HL-60 (cell line): Measurements from ENCODE around the gene GCK.

Source experiments
- POLR2AphosphoS5 ChIP-seq: IDR thresholded peaks from 2 replicates; pipeline ENCODE4 v1.6.1; 2012; ENCODE audit warnings: low read depth
- TF ChIP-seq, protein P1 (sequence below): IDR thresholded peaks from one replicate; pipeline ENCODE4 v1.5.1; 2011; ENCODE audit warnings: low read length, control low read depth, inconsistent platforms; ENCODE audit not compliant: insufficient read depth
- TF ChIP-seq, protein P2 (sequence below): IDR thresholded peaks from 2 replicates; pipeline ENCODE4 v1.6.1; 2012; ENCODE audit warnings: low read depth; ENCODE audit not compliant: insufficient replicate concordance

DNA sequence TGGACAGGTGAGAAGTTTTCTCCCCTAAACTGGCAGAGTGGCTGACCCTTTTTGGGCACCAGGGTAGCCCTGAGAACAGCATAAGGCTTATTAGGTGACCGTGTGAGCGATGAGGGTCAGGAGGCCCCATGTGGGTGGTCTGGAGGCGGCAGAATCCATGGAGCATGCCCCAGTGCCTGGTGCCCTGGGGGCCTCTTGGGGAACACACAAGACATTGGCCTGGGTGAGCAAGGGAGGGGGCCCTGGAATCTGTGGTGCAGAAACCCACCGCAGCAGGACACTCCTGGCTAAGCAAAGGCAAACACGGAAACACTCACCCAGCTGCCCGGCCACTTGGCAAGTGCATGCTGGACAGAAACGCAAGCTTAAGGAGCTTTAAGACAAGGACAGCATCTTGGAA, 41.0 kb upstream of the GCK start:
- TF ChIP-seq, protein P1, sequence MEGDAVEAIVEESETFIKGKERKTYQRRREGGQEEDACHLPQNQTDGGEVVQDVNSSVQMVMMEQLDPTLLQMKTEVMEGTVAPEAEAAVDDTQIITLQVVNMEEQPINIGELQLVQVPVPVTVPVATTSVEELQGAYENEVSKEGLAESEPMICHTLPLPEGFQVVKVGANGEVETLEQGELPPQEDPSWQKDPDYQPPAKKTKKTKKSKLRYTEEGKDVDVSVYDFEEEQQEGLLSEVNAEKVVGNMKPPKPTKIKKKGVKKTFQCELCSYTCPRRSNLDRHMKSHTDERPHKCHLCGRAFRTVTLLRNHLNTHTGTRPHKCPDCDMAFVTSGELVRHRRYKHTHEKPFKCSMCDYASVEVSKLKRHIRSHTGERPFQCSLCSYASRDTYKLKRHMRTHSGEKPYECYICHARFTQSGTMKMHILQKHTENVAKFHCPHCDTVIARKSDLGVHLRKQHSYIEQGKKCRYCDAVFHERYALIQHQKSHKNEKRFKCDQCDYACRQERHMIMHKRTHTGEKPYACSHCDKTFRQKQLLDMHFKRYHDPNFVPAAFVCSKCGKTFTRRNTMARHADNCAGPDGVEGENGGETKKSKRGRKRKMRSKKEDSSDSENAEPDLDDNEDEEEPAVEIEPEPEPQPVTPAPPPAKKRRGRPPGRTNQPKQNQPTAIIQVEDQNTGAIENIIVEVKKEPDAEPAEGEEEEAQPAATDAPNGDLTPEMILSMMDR, result no peak
- TF ChIP-seq, protein P2, sequence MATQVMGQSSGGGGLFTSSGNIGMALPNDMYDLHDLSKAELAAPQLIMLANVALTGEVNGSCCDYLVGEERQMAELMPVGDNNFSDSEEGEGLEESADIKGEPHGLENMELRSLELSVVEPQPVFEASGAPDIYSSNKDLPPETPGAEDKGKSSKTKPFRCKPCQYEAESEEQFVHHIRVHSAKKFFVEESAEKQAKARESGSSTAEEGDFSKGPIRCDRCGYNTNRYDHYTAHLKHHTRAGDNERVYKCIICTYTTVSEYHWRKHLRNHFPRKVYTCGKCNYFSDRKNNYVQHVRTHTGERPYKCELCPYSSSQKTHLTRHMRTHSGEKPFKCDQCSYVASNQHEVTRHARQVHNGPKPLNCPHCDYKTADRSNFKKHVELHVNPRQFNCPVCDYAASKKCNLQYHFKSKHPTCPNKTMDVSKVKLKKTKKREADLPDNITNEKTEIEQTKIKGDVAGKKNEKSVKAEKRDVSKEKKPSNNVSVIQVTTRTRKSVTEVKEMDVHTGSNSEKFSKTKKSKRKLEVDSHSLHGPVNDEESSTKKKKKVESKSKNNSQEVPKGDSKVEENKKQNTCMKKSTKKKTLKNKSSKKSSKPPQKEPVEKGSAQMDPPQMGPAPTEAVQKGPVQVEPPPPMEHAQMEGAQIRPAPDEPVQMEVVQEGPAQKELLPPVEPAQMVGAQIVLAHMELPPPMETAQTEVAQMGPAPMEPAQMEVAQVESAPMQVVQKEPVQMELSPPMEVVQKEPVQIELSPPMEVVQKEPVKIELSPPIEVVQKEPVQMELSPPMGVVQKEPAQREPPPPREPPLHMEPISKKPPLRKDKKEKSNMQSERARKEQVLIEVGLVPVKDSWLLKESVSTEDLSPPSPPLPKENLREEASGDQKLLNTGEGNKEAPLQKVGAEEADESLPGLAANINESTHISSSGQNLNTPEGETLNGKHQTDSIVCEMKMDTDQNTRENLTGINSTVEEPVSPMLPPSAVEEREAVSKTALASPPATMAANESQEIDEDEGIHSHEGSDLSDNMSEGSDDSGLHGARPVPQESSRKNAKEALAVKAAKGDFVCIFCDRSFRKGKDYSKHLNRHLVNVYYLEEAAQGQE, result no peak
- TF ChIP-seq POLR2AphosphoS5, result no peak
